T follicular helper cell (primary cell): ENCODE results near the gene HAO2.
"Not testable (repeated sequence)": the region's sequence is repeated elsewhere in the genome, so short reads cannot be mapped to it uniquely, and the experiment has no call there.

Experiments
- DNase-seq: peaks from one replicate; pipeline ENCODE4 v3.0.0-alpha.2; 2020; ENCODE audit warnings: low read depth
- total RNA-seq, 2 experiments: gene quantifications; one replicate each; lab custom pipeline; 2026; lab: John Stamatoyannopoulos, UW

Gene HAO2
- total RNA-seq = 0 reads per million in 2 experiments

GRCh38 chr1:119368554-119368953 lies at the start of gene HAO2:
HAO2 (plus strand) TSS chr1:119368785; CDS start chr1:119381086, 12,301 bp downstream.
- no peak for DNase-seq

GRCh38 chr1:119320100-119320499 lies 48.5 kb upstream of the HAO2 start:
- DNase-seq = no peak

- DNase-seq = no peak
Measured at GRCh38 chr1:119321666-119322419, 46.7 kb upstream of the HAO2 start.

- no peak for DNase-seq
Measured at GRCh38 chr1:119323216-119323982, 45.2 kb upstream of the HAO2 start.

GRCh38 chr1:119324198-119324597 lies 44.4 kb upstream of the HAO2 start:
- no peak for DNase-seq

- no peak for DNase-seq
Measured at GRCh38 chr1:119326251-119326650, 42.3 kb upstream of the HAO2 start.

GRCh38 chr1:119327094-119327449 lies 41.5 kb upstream of the HAO2 start:
- DNase-seq = no peak

GRCh38 chr1:119327450-119328155 lies 41.0 kb upstream of the HAO2 start:
- DNase-seq = no peak

- DNase-seq = no peak
Measured at GRCh38 chr1:119329541-119330461, 38.8 kb upstream of the HAO2 start.

GRCh38 chr1:119330466-119331189 lies 38.0 kb upstream of the HAO2 start:
- DNase-seq = no peak

GRCh38 chr1:119331190-119331515 lies 37.4 kb upstream of the HAO2 start:
- DNase-seq = no peak

- no peak for DNase-seq
Measured at GRCh38 chr1:119331915-119332314, 36.7 kb upstream of the HAO2 start.

GRCh38 chr1:119332622-119333021 lies 36.0 kb upstream of the HAO2 start:
- DNase-seq = no peak

- DNase-seq = no peak
Measured at GRCh38 chr1:119333163-119333896, 35.3 kb upstream of the HAO2 start.

- DNase-seq = not testable (repeated sequence)
Measured at GRCh38 chr1:119333897-119334250, 34.7 kb upstream of the HAO2 start.

- no peak for DNase-seq
Measured at GRCh38 chr1:119336848-119337247, 31.7 kb upstream of the HAO2 start.

GRCh38 chr1:119338004-119338403 lies 30.6 kb upstream of the HAO2 start:
- DNase-seq = no peak

GRCh38 chr1:119338757-119339156 lies 29.8 kb upstream of the HAO2 start:
- no peak for DNase-seq

- no peak for DNase-seq
Measured at GRCh38 chr1:119340861-119341261, 27.7 kb upstream of the HAO2 start.

GRCh38 chr1:119341372-119341947 lies 27.1 kb upstream of the HAO2 start:
- no peak for DNase-seq
